Measurements from ENCODE around the gene SGK1. TPM values are rescaled to one million over a fixed set of nuclear protein-coding genes. Genes with fewer than 3 reads are reported as not detected.
A peak's percentile ranks its signal among the peaks of the same experiment; 100 is the strongest.

SGK1 gene
- polyA plus RNA-seq, 4 donors = 79.4 to 115 (median 94.7) TPM

- peak; percentile 81 to 86 (median 82) for DNase-seq (ENCODE audit: low read depth in 4 of 4, low spot score in 3 of 4)
Observed at GRCh38 chr6:134174672-134175531, 143.0 kb downstream of the SGK1 start.

- DNase-seq (ENCODE audit: low read depth in 4 of 4, low spot score in 3 of 4) = peak; percentile 79 to 87 (median 84)
Observed at GRCh38 chr6:134173936-134174671, 143.8 kb downstream of the SGK1 start.

- DNase-seq (ENCODE audit: low read depth in 4 of 4, low spot score in 3 of 4) = no peak
Observed at GRCh38 chr6:134173366-134173725, 144.6 kb downstream of the SGK1 start.

GRCh38 chr6:134172706-134173365, 145.1 kb downstream of the SGK1 start:
- no peak for DNase-seq (ENCODE audit: low read depth in 4 of 4, low spot score in 3 of 4)

GRCh38 chr6:134172020-134172705, 145.7 kb downstream of the SGK1 start:
- DNase-seq (ENCODE audit: low read depth in 4 of 4, low spot score in 3 of 4) = no peak

- DNase-seq (ENCODE audit: low read depth in 4 of 4, low spot score in 3 of 4) = no peak
Observed at GRCh38 chr6:134171517-134171916, 146.4 kb downstream of the SGK1 start.

GRCh38 chr6:134170844-134171243, 147.1 kb downstream of the SGK1 start:
- no peak for DNase-seq (ENCODE audit: low read depth in 4 of 4, low spot score in 3 of 4)

GRCh38 chr6:134169871-134170486, 147.9 kb downstream of the SGK1 start:
- no peak for DNase-seq (ENCODE audit: low read depth in 4 of 4, low spot score in 3 of 4)

- DNase-seq (ENCODE audit: low read depth in 4 of 4, low spot score in 3 of 4) = no peak
Observed at GRCh38 chr6:134168590-134169208, 149.2 kb downstream of the SGK1 start.

GRCh38 chr6:134166511-134167261, 151.2 kb downstream of the SGK1 start:
- no peak for DNase-seq (ENCODE audit: low read depth in 4 of 4, low spot score in 3 of 4)

- DNase-seq (ENCODE audit: low read depth in 4 of 4, low spot score in 3 of 4) = no peak
Observed at GRCh38 chr6:134165561-134166201, 152.2 kb downstream of the SGK1 start.

GRCh38 chr6:134164300-134164699, 153.6 kb downstream of the SGK1 start:
- no peak for DNase-seq (ENCODE audit: low read depth in 4 of 4, low spot score in 3 of 4)

- no peak for DNase-seq (ENCODE audit: low read depth in 4 of 4, low spot score in 3 of 4)
Observed at GRCh38 chr6:134162932-134163331, 155.0 kb downstream of the SGK1 start.

- no peak for DNase-seq (ENCODE audit: low read depth in 4 of 4, low spot score in 3 of 4)
Observed at GRCh38 chr6:134161041-134161440, 156.9 kb downstream of the SGK1 start.

- DNase-seq (ENCODE audit: low read depth in 4 of 4, low spot score in 3 of 4) = no peak
Observed at GRCh38 chr6:134152767-134153485, 165.0 kb downstream of the SGK1 start.

GRCh38 chr6:134148566-134148965, 169.3 kb downstream of the SGK1 start:
- no peak for DNase-seq (ENCODE audit: low read depth in 4 of 4, low spot score in 3 of 4)

- DNase-seq (ENCODE audit: low read depth in 4 of 4, low spot score in 3 of 4) = no peak
Observed at GRCh38 chr6:134147034-134147533, 170.8 kb downstream of the SGK1 start.

Measured in right renal pelvis (tissue), 4 donors.